CD4-positive, alpha-beta T cell (primary cell): ENCODE measurements around the gene ZIC2. TPM values are rescaled to one million over a fixed set of nuclear protein-coding genes. Genes with fewer than 3 reads are reported as not detected.

ENCODE experiments used
- ATAC-seq: fragments of 200-7000 bp; cut with Tn5 transposase; one replicate; pipeline ENCODE4 v1.10.0; 2022; ENCODE audit warnings: mild to moderate bottlenecking; ENCODE audit not compliant: poor library complexity
- CTCF ChIA-PET: fragments of 350-600 bp; sonication (Branson Sonifier 250); formaldehyde crosslinking; loops from one replicate; lab custom pipeline; 2021; ENCODE audit warnings: antibody characterized with exemption, inconsistent platforms; lab: Charles Lee
- POLR2A ChIA-PET: fragments of 350-600 bp; sonication (Branson Sonifier 250); formaldehyde crosslinking; loops from one replicate; lab custom pipeline; 2021; ENCODE audit warnings: antibody characterized with exemption, inconsistent platforms; lab: Charles Lee
- DNase-seq, 14 experiments: peaks; one replicate each; pipeline ENCODE4 v3.0.0-alpha.2; 2013 to 2020; ENCODE audit warnings: mixed read lengths in 2 of 14
- H3K27ac ChIP-seq, 2 donors: one replicate each; pipeline versions ENCODE4 v1.5.1 to v1.7.0; 2013; ENCODE audit warnings: low read length in 2 of 2, low read depth in 1 of 2, mild to moderate bottlenecking in 1 of 2
- H3K27me3 ChIP-seq, 2 experiments: 1 replicate in 1 of 2; 2 replicates in 1 of 2; pipeline versions ENCODE4 v1.6.1 to v1.7.0; 2013; ENCODE audit warnings: low read length in 2 of 2, control low read depth in 1 of 2, mild to moderate bottlenecking in 1 of 2, moderate library complexity in 1 of 2; ENCODE audit not compliant: insufficient read depth in 2 of 2, control insufficient read depth in 1 of 2
- H3K36me3 ChIP-seq: one replicate; pipeline ENCODE4 v1.6.1; 2013; ENCODE audit warnings: low read length, control low read depth; ENCODE audit not compliant: insufficient read depth
- H3K4me1 ChIP-seq: one replicate; pipeline ENCODE4 v1.6.1; 2013; ENCODE audit warnings: low read length, control low read depth; ENCODE audit not compliant: insufficient read depth
- H3K4me3 ChIP-seq: one replicate; pipeline ENCODE4 v1.5.1; 2013; ENCODE audit warnings: mild to moderate bottlenecking, low read length, moderate library complexity
- H3K9me3 ChIP-seq, 2 experiments: 1 replicate in 1 of 2; 2 replicates in 1 of 2; pipeline versions ENCODE4 v1.6.1 to v1.7.0; 2013; ENCODE audit warnings: low read length in 2 of 2, mild to moderate bottlenecking in 2 of 2, control low read depth in 1 of 2, moderate library complexity in 1 of 2; ENCODE audit not compliant: control insufficient read depth in 1 of 2, insufficient read depth in 1 of 2
- H3K27ac Mint-ChIP-seq: one replicate; pipeline ENCODE4 v1.8.0; 2020; ENCODE audit warnings: mixed read lengths
- H3K27me3 Mint-ChIP-seq: one replicate; pipeline ENCODE4 v1.8.0; 2021; ENCODE audit warnings: mixed read lengths
- H3K36me3 Mint-ChIP-seq: one replicate; pipeline ENCODE4 v1.8.0; 2021; ENCODE audit warnings: low read depth, mixed read lengths
- H3K4me1 Mint-ChIP-seq: one replicate; pipeline ENCODE4 v1.8.0; 2021; ENCODE audit warnings: low read depth, mixed read lengths
- H3K4me3 Mint-ChIP-seq: one replicate; pipeline ENCODE4 v1.8.0; 2020; ENCODE audit warnings: mild to moderate bottlenecking, mixed read lengths
- H3K9me3 Mint-ChIP-seq: one replicate; pipeline ENCODE4 v1.8.0; 2020; ENCODE audit warnings: mixed read lengths
- CTCF ChIP-seq: fragments of 200-600 bp; IDR thresholded peaks from one replicate; pipeline ENCODE4 v1.8.0; 2022; ENCODE audit warnings: antibody characterized with exemption, mild to moderate bottlenecking
- intact Hi-C, 2 experiments: fragments of 100-400 bp; cut with DNase I in 1 of 2; cut with micrococcal nuclease in 1 of 2; formaldehyde crosslinking; loops; one replicate each; pipeline versions ENCODE4 v1.15.1 to v1.9.0; 2023 to 2025; cut with DNase I, micrococcal nuclease
- total RNA-seq, 174 experiments: library from RNA in 2 of 174; stranded (reverse) in 2 of 174; gene quantifications; one replicate each; pipeline ENCODE4 v1.2.3 and lab custom pipeline; 2021 to 2026

Gene ZIC2
- total RNA-seq, 2 experiments from 2014 or later: not detected

- peaks cover 17% of the 10 kb centered on the region for H3K4me1 ChIP-seq
- POLR2A ChIA-PET: interaction anchor here (1.0 kb wide), 1 partner anchor 24 kb away, joined by 3 read pairs; no protein-coding TSS in a partner anchor
- peaks cover 18 to 22% of the 10 kb centered on the region in 2 experiments for H3K9me3 ChIP-seq
- peaks cover 9% of the 10 kb centered on the region for H3K9me3 Mint-ChIP-seq
- H3K4me3 Mint-ChIP-seq: no peak overlapping the region
- H3K36me3 ChIP-seq: no peaks in the 10 kb centered on the region
- H3K4me1 Mint-ChIP-seq: no peaks in the 10 kb centered on the region
- H3K27me3 Mint-ChIP-seq: peaks cover 88% of the 10 kb centered on the region
- no peak overlapping the region for H3K27ac Mint-ChIP-seq
- CTCF ChIA-PET: no interaction called here
- DNase-seq: no peak
- TF ChIP-seq CTCF: no peak
- no peak for ATAC-seq
- no peaks in the 10 kb centered on the region for H3K36me3 Mint-ChIP-seq
- intact Hi-C loops: loop anchor here (2.0 to 10.0 kb wide), 4 partner anchors 23 to 503 kb away; no protein-coding TSS in a partner anchor
- no peak overlapping the region for H3K4me3 ChIP-seq
- H3K27me3 ChIP-seq: peaks cover 63 to 80% of the 10 kb centered on the region in 2 experiments
- no peak overlapping the region for H3K27ac ChIP-seq
Observed at GRCh38 chr13:99997702-99998214, 16.2 kb downstream of the ZIC2 start.

DNA sequence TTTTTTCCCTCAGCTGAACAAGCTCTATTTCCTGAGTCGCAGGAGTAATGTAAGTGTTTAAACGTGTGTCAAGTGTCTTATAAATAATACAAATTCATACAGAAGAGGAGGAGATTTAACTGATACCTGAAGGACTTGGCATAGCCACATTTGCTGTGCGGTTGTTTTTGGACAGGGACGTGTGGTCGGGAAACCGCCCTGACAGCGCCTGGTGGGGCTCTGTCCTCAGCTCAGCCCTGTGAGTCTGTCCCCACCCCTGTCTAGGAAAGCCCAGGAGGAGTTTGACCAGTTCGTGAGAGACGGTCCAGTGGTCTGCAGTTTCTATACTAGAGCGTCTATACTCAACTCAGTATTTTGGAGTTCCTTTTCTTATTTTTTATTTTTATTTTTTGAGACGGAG, 16.7 kb downstream of the ZIC2 start:
- Histone ChIP-seq H3K36me3 (no peaks in the 10 kb centered on the region), H3K9me3 (peaks cover 18 to 22% of the 10 kb centered on the region in 2 experiments), H3K4me1 (peaks cover 17% of the 10 kb centered on the region), H3K27ac (no peak overlapping the region), H3K27me3 (peaks cover 59 to 79% of the 10 kb centered on the region in 2 experiments), H3K4me3 (no peak overlapping the region)
- peaks cover 88% of the 10 kb centered on the region for H3K27me3 Mint-ChIP-seq
- ChIA-PET POLR2A (interaction anchor here (1.0 kb wide), 1 partner anchor 25 kb away, joined by 3 read pairs; no protein-coding TSS in a partner anchor), CTCF (no interaction called here)
- no peak for TF ChIP-seq CTCF
- H3K4me1 Mint-ChIP-seq: no peaks in the 10 kb centered on the region
- ATAC-seq: no peak
- intact Hi-C loops: loop anchor here (2.0 to 10.0 kb wide), 3 partner anchors 37 to 503 kb away; no protein-coding TSS in a partner anchor
- H3K9me3 Mint-ChIP-seq: peaks cover 9% of the 10 kb centered on the region
- H3K4me3 Mint-ChIP-seq: no peak overlapping the region
- no peak overlapping the region for H3K27ac Mint-ChIP-seq
- DNase-seq: no peak
- no peaks in the 10 kb centered on the region for H3K36me3 Mint-ChIP-seq

- Mint-ChIP-seq H3K36me3 (no peaks in the 10 kb centered on the region), H3K9me3 (peaks cover 8% of the 10 kb centered on the region), H3K27ac (no peak overlapping the region), H3K4me1 (no peaks in the 10 kb centered on the region), H3K4me3 (no peak overlapping the region), H3K27me3 (peaks cover 22% of the 10 kb centered on the region)
- no peak for TF ChIP-seq CTCF
- intact Hi-C loops: no loop called here
- ChIA-PET CTCF (no interaction called here), POLR2A (no interaction called here)
- Histone ChIP-seq H3K4me1 (no peaks in the 10 kb centered on the region), H3K27ac (no peak overlapping the region), H3K27me3 (peaks cover 0 to 2% of the 10 kb centered on the region in 2 experiments), H3K36me3 (no peaks in the 10 kb centered on the region), H3K4me3 (no peak overlapping the region), H3K9me3 (peaks cover 0 to 4% of the 10 kb centered on the region in 2 experiments)
- no peak for DNase-seq
- ATAC-seq: no peak
Observed at GRCh38 chr13:100014621-100015020, 33.0 kb downstream of the ZIC2 start.
